Panc1 (cell line): ENCODE measurements around the gene MCF2L2. TPM values are rescaled to one million over a fixed set of nuclear protein-coding genes. Genes with fewer than 3 reads are reported as not detected.

ENCODE experiments used
- ATAC-seq: fragments of 200-7000 bp; cut with Tn5 transposase; 2 replicates; pipeline ENCODE4 v1.9.1; 2020; ENCODE audit warnings: mild to moderate bottlenecking, moderate library complexity
- BruUV-seq: library from RNA; stranded (reverse); fragments of 400-500 nt; replicated peaks from 2 replicates; lab custom pipeline; 2021; lab: Mats Ljungman, UMichigan
- CTCF ChIA-PET: fragments of 300-600 bp; sonication (Branson Sonifier 250); formaldehyde crosslinking; loops from one replicate; lab custom pipeline; 2022; ENCODE audit warnings: antibody characterized with exemption; lab: Charles Lee
- POLR2A ChIA-PET: fragments of 300-600 bp; sonication (Branson Sonifier 250); formaldehyde crosslinking; loops from one replicate; lab custom pipeline; 2022; ENCODE audit warnings: antibody characterized with exemption; lab: Charles Lee
- DNase-seq: peaks from one replicate; pipeline ENCODE4 v3.0.0-alpha.2; 2010; ENCODE audit warnings: low read depth, low spot score
- H3K27ac ChIP-seq: 2 replicates; pipeline ENCODE4 v1.5.1; 2011; ENCODE audit warnings: mild to moderate bottlenecking, low read length, inconsistent platforms
- H3K27me3 ChIP-seq: fragments of 200-500 bp; sonication (Bioruptor generic); 2 replicates; pipeline ENCODE4 v1.6.0; 2014; ENCODE audit warnings: low read length, inconsistent platforms; ENCODE audit not compliant: control insufficient read depth, insufficient read depth
- H3K36me3 ChIP-seq: fragments of 200-500 bp; sonication (Bioruptor generic); 2 replicates; pipeline ENCODE4 v1.5.1; 2014; ENCODE audit warnings: inconsistent platforms, mild to moderate bottlenecking, low read length, moderate library complexity; ENCODE audit not compliant: control insufficient read depth, insufficient read depth
- H3K4me1 ChIP-seq: 2 replicates; pipeline ENCODE4 v1.5.1; 2011; ENCODE audit warnings: inconsistent platforms, mild to moderate bottlenecking, low read length, moderate library complexity; ENCODE audit not compliant: control insufficient read depth, insufficient read depth
- H3K4me3 ChIP-seq, 2 experiments: 2 replicates each; pipeline ENCODE4 v1.5.1; 2011 to 2012; ENCODE audit warnings: low read depth in 2 of 2, low read length in 2 of 2, mild to moderate bottlenecking in 2 of 2, inconsistent platforms in 1 of 2, moderate library complexity in 1 of 2
- H3K9me3 ChIP-seq: fragments of 200-500 bp; sonication (Bioruptor generic); 2 replicates; pipeline ENCODE4 v1.5.1; 2014; ENCODE audit warnings: low read depth, mild to moderate bottlenecking, inconsistent platforms, low read length, moderate library complexity; ENCODE audit not compliant: control insufficient read depth, insufficient read depth
- CTCF ChIP-seq: fragments of 450-650 bp; IDR thresholded peaks from 2 replicates; pipeline ENCODE4 v1.5.1; 2017; ENCODE audit warnings: mild to moderate bottlenecking
- POLR2AphosphoS5 ChIP-seq: IDR thresholded peaks from 2 replicates; pipeline ENCODE4 v1.6.1; 2012; ENCODE audit warnings: mild to moderate bottlenecking, low read depth, low read length, moderate library complexity
- REST ChIP-seq, 2 experiments: IDR thresholded peaks; 2 replicates each; pipeline ENCODE4 v1.6.1; 2011 to 2012; ENCODE audit warnings: low read depth in 2 of 2, control low read depth in 1 of 2, low read length in 1 of 2, mild to moderate bottlenecking in 1 of 2, moderate library complexity in 1 of 2; ENCODE audit not compliant: insufficient read depth in 1 of 2
- SIN3A ChIP-seq: IDR thresholded peaks from 2 replicates; pipeline ENCODE4 v1.6.1; 2012; ENCODE audit warnings: low read depth, mild to moderate bottlenecking, low read length, moderate library complexity, borderline replicate concordance; ENCODE audit not compliant: insufficient read depth
- TCF7L2 ChIP-seq: IDR thresholded peaks from 2 replicates; pipeline ENCODE4 v1.6.1; 2011; ENCODE audit warnings: mild to moderate bottlenecking, low read depth, low read length, inconsistent platforms
- in situ Hi-C: cut with HindIII; loops from 2 replicates; pipeline ENCODE4 v1.10.0; 2016; ENCODE audit warnings: low sequenced_read_pairs, low pct_unique_long_range_greater_than_20kb
- intact Hi-C: fragments of 100-400 bp; cut with micrococcal nuclease; formaldehyde crosslinking; loops from one replicate; pipeline ENCODE4 v1.10.0; 2022; ENCODE audit not compliant: unreplicated experiment
- total RNA-seq: library from RNA; stranded (reverse); gene quantifications from one replicate; pipeline ENCODE4 v1.2.1, GENCODE V29; 2021; ENCODE audit not compliant: unreplicated experiment

The MCF2L2 gene
- total RNA-seq, 1 experiment from 2014 or later, result 1.0 TPM

- TF ChIP-seq REST (IDR thresholded peaks at IDR 0.05; ENCODE audit: insufficient read depth in 1 of 2, low read depth in 2 of 2, low read length in 1 of 2), result no peak
- TF ChIP-seq TCF7L2, result no peak
- TF ChIP-seq SIN3A, result no peak
- no peak for TF ChIP-seq CTCF
- no peak for TF ChIP-seq POLR2AphosphoS5
- ChIA-PET POLR2A (no interaction called here), CTCF (no interaction called here)
- Histone ChIP-seq H3K9me3 (no peaks in the 10 kb centered on the region), H3K27ac (no peak overlapping the region), H3K27me3 (no peaks in the 10 kb centered on the region; the same call in 1 of the 2 replicates), H3K4me1 (no peaks in the 10 kb centered on the region), H3K36me3 (no peaks in the 10 kb centered on the region), H3K4me3 (no peak overlapping the region)
- intact Hi-C loops, result no loop called here
- DNase-seq, result no peak
- no TSS peak for BruUV-seq
- ATAC-seq, result no peak
- in situ Hi-C loops, result no loop called here
These were observed 78.8 kb downstream of the MCF2L2 start for GRCh38 chr3:183349421-183350157.

DNA sequence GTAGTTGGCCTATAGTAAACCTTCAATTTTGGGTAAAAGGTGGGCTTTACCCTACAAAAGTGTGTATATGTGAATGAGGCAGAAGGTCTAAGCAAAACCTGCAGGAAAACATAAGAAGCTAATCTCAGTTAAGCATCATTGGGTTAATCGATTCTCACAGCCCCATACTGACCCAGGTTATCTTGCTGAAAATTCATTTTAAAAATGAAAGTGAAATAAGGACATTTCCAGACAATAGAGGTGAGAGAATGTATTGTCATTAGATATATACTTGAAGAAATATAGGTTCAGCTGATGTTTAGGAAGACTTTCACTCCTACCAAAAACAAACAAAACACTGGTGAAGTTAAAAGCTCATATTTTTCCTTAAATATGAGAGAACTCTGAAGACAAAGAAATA lies 85.6 kb downstream of the MCF2L2 start:
- BruUV-seq, result no TSS peak
- H3K27me3 ChIP-seq, result no peaks in the 10 kb centered on the region
- ATAC-seq (no peak), DNase-seq (no peak)
- in situ Hi-C loops, result no loop called here
- H3K4me3 ChIP-seq, result no peak overlapping the region
- ChIA-PET CTCF (interaction anchor here (0.7 kb wide), 1 partner anchor 223 kb away, joined by 5 read pairs; no protein-coding TSS in a partner anchor), POLR2A (no interaction called here)
- no peaks in the 10 kb centered on the region for H3K4me1 ChIP-seq
- TF ChIP-seq REST (IDR thresholded peaks at IDR 0.05; ENCODE audit: insufficient read depth in 1 of 2, low read depth in 2 of 2, low read length in 1 of 2) (no peak), CTCF (no peak), SIN3A (no peak), POLR2AphosphoS5 (no peak), TCF7L2 (no peak)
- no peak overlapping the region for H3K27ac ChIP-seq
- intact Hi-C loops, result no loop called here
- no peaks in the 10 kb centered on the region for H3K36me3 ChIP-seq
- no peaks in the 10 kb centered on the region for H3K9me3 ChIP-seq
